Progenitor cell of endocrine pancreas (in vitro differentiated cells): ENCODE results near the gene DGCR8. TPM values are rescaled to one million over a fixed set of nuclear protein-coding genes. Genes with fewer than 3 reads are reported as not detected.

ENCODE experiments used
- DNase-seq: peaks from one replicate; pipeline ENCODE4 v3.0.0; 2021; ENCODE audit warnings: low spot score; ENCODE audit not compliant: unreplicated experiment
- H3K27ac Mint-ChIP-seq: 2 replicates; pipeline ENCODE4 v1.8.0; 2021; ENCODE audit warnings: mild to moderate bottlenecking, moderate library complexity, mixed read lengths
- H3K27me3 Mint-ChIP-seq: 2 replicates; pipeline ENCODE4 v1.8.0; 2021; ENCODE audit warnings: mixed read lengths
- H3K36me3 Mint-ChIP-seq: 2 replicates; pipeline ENCODE4 v1.8.0; 2022; ENCODE audit warnings: mixed read lengths; ENCODE audit not compliant: insufficient read depth
- H3K4me1 Mint-ChIP-seq: 2 replicates; pipeline ENCODE4 v1.8.0; 2021; ENCODE audit warnings: low read depth, mixed read lengths
- H3K4me3 Mint-ChIP-seq: 2 replicates; pipeline ENCODE4 v1.8.0; 2021; ENCODE audit warnings: low read depth, mild to moderate bottlenecking, moderate library complexity, mixed read lengths
- H3K9me3 Mint-ChIP-seq: 2 replicates; pipeline ENCODE4 v1.8.0; 2021; ENCODE audit warnings: low read depth, mixed read lengths
- CTCF ChIP-seq: fragments of 200-600 bp; sonication (generic); IDR thresholded peaks from one replicate; pipeline ENCODE4 v1.5.0; 2021; ENCODE audit warnings: antibody characterized with exemption, mild to moderate bottlenecking; ENCODE audit not compliant: unreplicated experiment
- total RNA-seq: library from RNA; stranded (reverse); gene quantifications from 2 replicates; pipeline ENCODE4 v1.2.1, GENCODE V29; 2021

DGCR8 gene
- total RNA-seq, 1 donor from 2014 or later: 75.8 TPM

GRCh38 chr22:20111045-20111688, 31.1 kb downstream of the DGCR8 start:
- no peak overlapping the region for H3K4me3 Mint-ChIP-seq
- peak; percentile 52 for TF ChIP-seq CTCF
- no peaks in the 10 kb centered on the region for H3K9me3 Mint-ChIP-seq
- H3K27me3 Mint-ChIP-seq: no peaks in the 10 kb centered on the region
- peaks cover 9% of the 10 kb centered on the region for H3K36me3 Mint-ChIP-seq
- H3K4me1 Mint-ChIP-seq: peaks cover 2% of the 10 kb centered on the region
- no peak for DNase-seq
- H3K27ac Mint-ChIP-seq: no peak overlapping the region

GRCh38 chr22:20111689-20112622, 31.9 kb downstream of the DGCR8 start:
- Mint-ChIP-seq H3K4me1 (peaks cover 2% of the 10 kb centered on the region), H3K27me3 (no peaks in the 10 kb centered on the region), H3K36me3 (peaks cover 9% of the 10 kb centered on the region), H3K27ac (peak overlapping the region; percentile 84), H3K9me3 (no peaks in the 10 kb centered on the region), H3K4me3 (no peak overlapping the region)
- no peak for TF ChIP-seq CTCF
- DNase-seq: no peak

- H3K9me3 Mint-ChIP-seq: no peaks in the 10 kb centered on the region
- peaks cover 2% of the 10 kb centered on the region for H3K4me1 Mint-ChIP-seq
- H3K27me3 Mint-ChIP-seq: no peaks in the 10 kb centered on the region
- TF ChIP-seq CTCF: no peak
- H3K36me3 Mint-ChIP-seq: peaks cover 5% of the 10 kb centered on the region
- no peak for DNase-seq
- H3K27ac Mint-ChIP-seq: no peak overlapping the region
- H3K4me3 Mint-ChIP-seq: no peak overlapping the region
Observed at GRCh38 chr22:20112623-20113511, 32.8 kb downstream of the DGCR8 start.

- no peak for DNase-seq
- no peak for TF ChIP-seq CTCF
- H3K36me3 Mint-ChIP-seq: peaks cover 3% of the 10 kb centered on the region
- no peaks in the 10 kb centered on the region for H3K9me3 Mint-ChIP-seq
- peak overlapping the region; percentile 84 for H3K27ac Mint-ChIP-seq
- H3K27me3 Mint-ChIP-seq: no peaks in the 10 kb centered on the region
- H3K4me1 Mint-ChIP-seq: peaks cover 8% of the 10 kb centered on the region
- no peak overlapping the region for H3K4me3 Mint-ChIP-seq
Observed at GRCh38 chr22:20113551-20114310, 33.7 kb downstream of the DGCR8 start.
